Body of pancreas (tissue), 4 donors: ENCODE results near the gene PCCA. TPM values are rescaled to one million over a fixed set of nuclear protein-coding genes. Genes with fewer than 3 reads are reported as not detected.

Source experiments
- ATAC-seq: fragments of 150-250 bp; one replicate; pipeline ENCODE4 v1.9.1; 2016
- DNase-seq, 4 donors: peaks; one replicate each; pipeline ENCODE4 v3.0.0-alpha.2; 2019
- H3K27ac ChIP-seq, 4 donors: fragments of 200-600 bp; sonication (generic); 1 replicate in 3 of 4; 2 replicates in 1 of 4; pipeline versions ENCODE4 v1.5.1 to v1.6.1; 2016 to 2019; ENCODE audit warnings: mild to moderate bottlenecking in 1 of 4, mixed read lengths in 1 of 4, moderate library complexity in 1 of 4
- H3K27me3 ChIP-seq, 2 donors: fragments of 200-600 bp; sonication (generic); one replicate each; pipeline ENCODE4 v1.6.0; 2016; ENCODE audit warnings: mild to moderate bottlenecking in 1 of 2
- H3K36me3 ChIP-seq, 2 donors: fragments of 200-600 bp; sonication (generic); replicated peaks in 1 of 2; 2 replicates each; pipeline ENCODE4 v1.5.1; 2016; ENCODE audit warnings: low read depth in 2 of 2; ENCODE audit not compliant: insufficient read depth in 1 of 2
- H3K4me1 ChIP-seq: fragments of 200-600 bp; sonication (generic); one replicate; pipeline ENCODE4 v1.6.0; 2016
- H3K4me3 ChIP-seq, 2 donors: fragments of 200-600 bp; sonication (generic); 1 replicate in 1 of 2; 2 replicates in 1 of 2; pipeline ENCODE4 v1.5.1; 2016 to 2019
- H3K9me3 ChIP-seq, 3 donors: fragments of 200-600 bp; sonication (generic); 1 replicate in 2 of 3; 2 replicates in 1 of 3; pipeline ENCODE4 v1.5.1; 2016
- POLR2A ChIP-seq, 3 donors: fragments of 450-650 bp; IDR thresholded peaks; one replicate each; pipeline ENCODE4 v1.6.1; 2016; ENCODE audit warnings: antibody characterized with exemption in 3 of 3, mild to moderate bottlenecking in 2 of 3
- WGBS, 2 donors: methylation state at CpG; one replicate each; pipeline ENCODE4 v1.1.5; 2017; 5-methylcytosine and 5-hydroxymethylcytosine counted together
- intact Hi-C: fragments of 100-400 bp; cut with DNase I; formaldehyde crosslinking; loops from one replicate; pipeline ENCODE4 v1.15.1; 2023
- total RNA-seq, 2 donors: library from RNA; depleted of rRNA; stranded (reverse); fragments of >200 nt; gene quantifications; one replicate each; pipeline ENCODE4 v1.1.0, GENCODE V29; 2016
- TF ChIP-seq, protein P1 (sequence below), 7 experiments: fragments of 450-650 bp in 4 of 7; fragments of 200-600 bp in 3 of 7; sonication (generic) in 3 of 7; IDR thresholded peaks; one replicate each; pipeline ENCODE4 v1.5.1; 2016 to 2019; ENCODE audit warnings: antibody characterized with exemption in 7 of 7

The PCCA gene
- total RNA-seq, 2 donors from 2014 or later: 45.2 to 46.2 TPM

DNA sequence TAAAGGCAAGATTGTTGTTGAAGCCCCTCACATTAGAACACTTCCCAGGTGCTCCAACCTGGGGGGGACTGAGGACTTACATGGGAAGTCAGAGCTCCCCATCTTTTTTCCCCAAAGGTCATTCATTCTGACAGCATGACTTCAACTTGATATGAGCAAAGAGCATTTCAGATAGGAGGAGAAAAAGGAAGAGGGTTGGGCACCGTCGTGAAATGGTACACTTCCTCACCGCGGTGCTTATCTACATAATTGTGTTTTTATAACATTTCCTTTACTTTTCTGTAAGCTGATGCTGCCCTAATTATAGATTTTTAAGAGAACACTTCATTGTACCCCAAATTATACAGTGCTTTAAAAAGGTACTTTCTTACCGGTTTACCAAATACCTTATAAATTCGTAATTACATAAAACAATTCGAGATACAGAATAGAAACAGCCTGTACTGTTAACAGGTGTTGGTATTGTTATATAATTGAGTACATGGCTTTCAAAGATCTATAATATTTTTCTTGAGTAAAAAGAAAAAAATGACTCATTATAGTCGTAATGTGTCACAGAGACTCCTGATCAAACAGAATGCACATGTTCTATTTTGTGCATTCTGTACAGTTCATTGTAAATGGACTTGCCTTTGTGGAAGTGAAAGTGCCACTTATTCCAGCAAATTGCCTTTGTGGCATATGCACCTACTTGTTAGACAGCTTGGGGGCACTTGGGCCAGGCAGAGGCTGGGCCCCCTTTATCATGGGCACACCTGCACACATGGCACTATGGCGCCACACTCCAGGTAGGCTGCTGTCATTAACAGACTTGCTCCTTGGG, 417.9 kb downstream of the PCCA start:
- Histone ChIP-seq H3K27me3 (no peaks in the 10 kb centered on the region), H3K9me3 (no peaks in the 10 kb centered on the region), H3K4me3 (no peak overlapping the region), H3K27ac (no peak overlapping the region), H3K36me3 (no peaks in the 10 kb centered on the region), H3K4me1 (no peaks in the 10 kb centered on the region)
- intact Hi-C loops: no loop called here
- DNase-seq: no peak
- TF ChIP-seq POLR2A (IDR thresholded peaks at IDR 0.05): no peak
- TF ChIP-seq, protein P1, sequence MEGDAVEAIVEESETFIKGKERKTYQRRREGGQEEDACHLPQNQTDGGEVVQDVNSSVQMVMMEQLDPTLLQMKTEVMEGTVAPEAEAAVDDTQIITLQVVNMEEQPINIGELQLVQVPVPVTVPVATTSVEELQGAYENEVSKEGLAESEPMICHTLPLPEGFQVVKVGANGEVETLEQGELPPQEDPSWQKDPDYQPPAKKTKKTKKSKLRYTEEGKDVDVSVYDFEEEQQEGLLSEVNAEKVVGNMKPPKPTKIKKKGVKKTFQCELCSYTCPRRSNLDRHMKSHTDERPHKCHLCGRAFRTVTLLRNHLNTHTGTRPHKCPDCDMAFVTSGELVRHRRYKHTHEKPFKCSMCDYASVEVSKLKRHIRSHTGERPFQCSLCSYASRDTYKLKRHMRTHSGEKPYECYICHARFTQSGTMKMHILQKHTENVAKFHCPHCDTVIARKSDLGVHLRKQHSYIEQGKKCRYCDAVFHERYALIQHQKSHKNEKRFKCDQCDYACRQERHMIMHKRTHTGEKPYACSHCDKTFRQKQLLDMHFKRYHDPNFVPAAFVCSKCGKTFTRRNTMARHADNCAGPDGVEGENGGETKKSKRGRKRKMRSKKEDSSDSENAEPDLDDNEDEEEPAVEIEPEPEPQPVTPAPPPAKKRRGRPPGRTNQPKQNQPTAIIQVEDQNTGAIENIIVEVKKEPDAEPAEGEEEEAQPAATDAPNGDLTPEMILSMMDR (IDR thresholded peaks at IDR 0.05): no peak
- ATAC-seq: no peak
- WGBS, 2 donors: 74 to 91% methylated on average over 9 of the region's 9 CpGs

DNA sequence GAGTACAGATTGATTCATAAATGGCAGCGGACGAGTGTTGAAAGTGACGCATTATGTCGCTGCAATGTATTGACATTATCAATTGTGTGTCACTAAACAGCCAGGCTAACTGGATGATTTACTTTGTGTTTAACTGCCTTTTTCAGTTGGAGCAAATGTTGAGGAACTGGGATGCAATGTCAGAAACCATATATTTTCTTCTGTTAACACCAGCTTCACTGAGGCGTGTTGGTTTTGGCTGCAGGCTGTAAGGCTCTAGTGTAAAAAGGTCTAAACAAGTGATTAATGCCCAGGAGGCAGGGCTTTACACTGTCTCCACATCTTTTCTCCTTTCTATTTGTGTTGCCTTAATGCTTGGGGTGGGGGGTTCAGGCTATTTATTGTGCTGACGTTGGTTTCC, 419.6 kb downstream of the PCCA start:
- intact Hi-C loops: no loop called here
- Histone ChIP-seq H3K27me3 (no peaks in the 10 kb centered on the region), H3K9me3 (no peaks in the 10 kb centered on the region), H3K4me3 (no peak overlapping the region), H3K27ac (no peak overlapping the region), H3K36me3 (no peaks in the 10 kb centered on the region), H3K4me1 (no peaks in the 10 kb centered on the region)
- DNase-seq: no peak
- TF ChIP-seq, protein P1 (IDR thresholded peaks at IDR 0.05): no peak
- TF ChIP-seq POLR2A (IDR thresholded peaks at IDR 0.05): no peak
- ATAC-seq: no peak
- 90 to 92% methylated on average over 6 of the region's 6 CpGs for WGBS, 2 donors

- TF ChIP-seq, protein P1 (IDR thresholded peaks at IDR 0.05): no peak
- no peak for TF ChIP-seq POLR2A (IDR thresholded peaks at IDR 0.05)
- H3K4me3 ChIP-seq: no peak overlapping the region
- intact Hi-C loops: no loop called here
- H3K4me1 ChIP-seq: no peaks in the 10 kb centered on the region
- no peaks in the 10 kb centered on the region for H3K27me3 ChIP-seq
- 85 to 89% methylated on average over 8 of the region's 8 CpGs for WGBS, 2 donors
- H3K9me3 ChIP-seq: no peaks in the 10 kb centered on the region
- no peaks in the 10 kb centered on the region for H3K36me3 ChIP-seq
- H3K27ac ChIP-seq: no peak overlapping the region
- no peak for ATAC-seq
- DNase-seq: no peak
These were observed 420.1 kb downstream of the PCCA start for GRCh38 chr13:100508996-100509395.

DNA sequence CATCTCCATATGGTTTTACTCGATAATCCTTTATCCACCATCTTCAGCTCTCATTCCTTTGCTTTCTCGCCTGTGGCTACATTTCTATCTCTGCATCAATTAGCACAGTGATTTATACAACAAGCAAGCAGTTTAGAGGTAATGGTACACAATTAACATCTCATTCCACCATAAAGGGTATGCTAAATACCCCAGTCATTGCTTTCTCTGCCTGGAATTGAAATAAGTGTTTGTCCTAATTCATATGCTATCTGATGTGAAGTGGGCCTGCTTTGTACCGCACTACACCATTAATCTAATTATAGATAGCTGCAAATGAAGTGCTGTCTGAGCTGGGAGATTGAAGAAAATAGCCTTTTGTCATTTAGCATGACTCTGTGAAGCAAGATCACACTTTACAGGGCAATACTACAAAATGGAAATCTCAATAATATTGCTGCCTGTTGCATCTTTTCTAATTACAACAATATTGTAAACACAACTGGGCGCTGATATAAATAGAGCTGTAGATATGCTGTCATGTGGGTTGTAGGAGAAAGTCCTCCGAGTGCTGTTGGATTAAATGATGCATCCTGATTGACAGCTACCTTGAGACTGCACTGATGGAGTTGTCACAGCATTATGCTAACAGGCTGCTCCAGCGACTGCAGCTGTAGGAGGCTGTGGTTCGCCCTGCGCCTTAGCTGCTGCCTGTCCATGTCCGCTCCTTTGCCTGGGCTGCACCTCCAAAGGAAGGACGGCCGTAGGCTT, 421.5 kb downstream of the PCCA start:
- no peak for DNase-seq
- ATAC-seq: no peak
- Histone ChIP-seq H3K27ac (no peak overlapping the region), H3K36me3 (no peaks in the 10 kb centered on the region), H3K4me1 (no peaks in the 10 kb centered on the region), H3K9me3 (no peaks in the 10 kb centered on the region), H3K4me3 (no peak overlapping the region), H3K27me3 (no peaks in the 10 kb centered on the region)
- TF ChIP-seq, protein P1 (IDR thresholded peaks at IDR 0.05): no peak
- TF ChIP-seq POLR2A (IDR thresholded peaks at IDR 0.05): no peak
- intact Hi-C loops: loop anchor here (10.0 kb wide), 1 partner anchor 596 kb away; no protein-coding TSS in a partner anchor
- 85 to 90% methylated on average over 11 of the region's 11 CpGs for WGBS, 2 donors
